HL-60 (cell line): ENCODE measurements around the gene TAB2.

Experiments used
- DNase-seq, 2 experiments: peaks; one replicate each; pipeline ENCODE4 v3.0.0-alpha.2; 2010 to 2020; ENCODE audit warnings: low read depth in 1 of 2, low spot score in 1 of 2
- H3K27ac ChIP-seq: fragments of 250-450 bp; sonication (Bioruptor Pico); replicated peaks from 2 replicates; pipeline ENCODE4 v1.5.1; 2020; ENCODE audit warnings: mild to moderate bottlenecking, moderate library complexity
- H3K27me3 ChIP-seq: fragments of 250-450 bp; sonication (Bioruptor Pico); 2 replicates; pipeline ENCODE4 v1.5.1; 2021; ENCODE audit warnings: mild to moderate bottlenecking, moderate library complexity; ENCODE audit not compliant: insufficient read depth, poor library complexity, severe bottlenecking
- H3K4me3 ChIP-seq: replicated peaks from 2 replicates; pipeline ENCODE4 v1.5.1; 2011; ENCODE audit warnings: mild to moderate bottlenecking, control low read depth, low read length; ENCODE audit not compliant: insufficient read depth
- CTCF ChIP-seq: IDR thresholded peaks from one replicate; pipeline ENCODE4 v1.5.1; 2011; ENCODE audit warnings: low read length, control low read depth, inconsistent platforms; ENCODE audit not compliant: insufficient read depth
- GABPA ChIP-seq: IDR thresholded peaks from 2 replicates; pipeline ENCODE4 v1.6.1; 2012; ENCODE audit warnings: low read depth
- POLR2AphosphoS5 ChIP-seq: IDR thresholded peaks from 2 replicates; pipeline ENCODE4 v1.6.1; 2012; ENCODE audit warnings: low read depth
- SPI1 ChIP-seq: IDR thresholded peaks from 2 replicates; pipeline ENCODE4 v1.6.1; 2012; ENCODE audit warnings: low read depth, mild to moderate bottlenecking, borderline replicate concordance
- TF ChIP-seq, protein P1 (sequence below): IDR thresholded peaks from 2 replicates; pipeline ENCODE4 v1.6.1; 2012; ENCODE audit warnings: low read depth; ENCODE audit not compliant: insufficient replicate concordance

TAB2 gene

GRCh38 chr6:149379977-149380376 is 62.5 kb downstream of the TAB2 start:
- Histone ChIP-seq H3K4me3 (no peak overlapping the region), H3K27me3 (no peaks in the 10 kb centered on the region), H3K27ac (no peak overlapping the region)
- no peak for DNase-seq
- TF ChIP-seq SPI1 (no peak), GABPA (no peak)

- no peak overlapping the region for H3K27ac ChIP-seq
- no peaks in the 10 kb centered on the region for H3K27me3 ChIP-seq
- no peak for DNase-seq
- no peak overlapping the region for H3K4me3 ChIP-seq
- TF ChIP-seq CTCF (no peak), SPI1 (no peak), GABPA (no peak), POLR2AphosphoS5 (no peak)
- TF ChIP-seq, protein P1, sequence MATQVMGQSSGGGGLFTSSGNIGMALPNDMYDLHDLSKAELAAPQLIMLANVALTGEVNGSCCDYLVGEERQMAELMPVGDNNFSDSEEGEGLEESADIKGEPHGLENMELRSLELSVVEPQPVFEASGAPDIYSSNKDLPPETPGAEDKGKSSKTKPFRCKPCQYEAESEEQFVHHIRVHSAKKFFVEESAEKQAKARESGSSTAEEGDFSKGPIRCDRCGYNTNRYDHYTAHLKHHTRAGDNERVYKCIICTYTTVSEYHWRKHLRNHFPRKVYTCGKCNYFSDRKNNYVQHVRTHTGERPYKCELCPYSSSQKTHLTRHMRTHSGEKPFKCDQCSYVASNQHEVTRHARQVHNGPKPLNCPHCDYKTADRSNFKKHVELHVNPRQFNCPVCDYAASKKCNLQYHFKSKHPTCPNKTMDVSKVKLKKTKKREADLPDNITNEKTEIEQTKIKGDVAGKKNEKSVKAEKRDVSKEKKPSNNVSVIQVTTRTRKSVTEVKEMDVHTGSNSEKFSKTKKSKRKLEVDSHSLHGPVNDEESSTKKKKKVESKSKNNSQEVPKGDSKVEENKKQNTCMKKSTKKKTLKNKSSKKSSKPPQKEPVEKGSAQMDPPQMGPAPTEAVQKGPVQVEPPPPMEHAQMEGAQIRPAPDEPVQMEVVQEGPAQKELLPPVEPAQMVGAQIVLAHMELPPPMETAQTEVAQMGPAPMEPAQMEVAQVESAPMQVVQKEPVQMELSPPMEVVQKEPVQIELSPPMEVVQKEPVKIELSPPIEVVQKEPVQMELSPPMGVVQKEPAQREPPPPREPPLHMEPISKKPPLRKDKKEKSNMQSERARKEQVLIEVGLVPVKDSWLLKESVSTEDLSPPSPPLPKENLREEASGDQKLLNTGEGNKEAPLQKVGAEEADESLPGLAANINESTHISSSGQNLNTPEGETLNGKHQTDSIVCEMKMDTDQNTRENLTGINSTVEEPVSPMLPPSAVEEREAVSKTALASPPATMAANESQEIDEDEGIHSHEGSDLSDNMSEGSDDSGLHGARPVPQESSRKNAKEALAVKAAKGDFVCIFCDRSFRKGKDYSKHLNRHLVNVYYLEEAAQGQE = no peak
Measured at GRCh38 chr6:149380523-149380922, 63.0 kb downstream of the TAB2 start.

- DNase-seq = no peak
- H3K27ac ChIP-seq = no peak overlapping the region
- H3K27me3 ChIP-seq = no peaks in the 10 kb centered on the region
- TF ChIP-seq CTCF (no peak), POLR2AphosphoS5 (no peak), GABPA (no peak), SPI1 (no peak)
- TF ChIP-seq, protein P1 = no peak
- no peak overlapping the region for H3K4me3 ChIP-seq
Measured at GRCh38 chr6:149383371-149383770, 65.9 kb downstream of the TAB2 start.

- H3K27ac ChIP-seq = no peak overlapping the region
- TF ChIP-seq GABPA (no peak), CTCF (no peak), POLR2AphosphoS5 (no peak), SPI1 (no peak)
- TF ChIP-seq, protein P1 = no peak
- no peak for DNase-seq
Measured at GRCh38 chr6:149384464-149384863, 67.0 kb downstream of the TAB2 start.

More at GRCh38 chr6:149384464-149384863, 67.0 kb downstream of the TAB2 start:
- no peak overlapping the region for H3K4me3 ChIP-seq
- no peaks in the 10 kb centered on the region for H3K27me3 ChIP-seq
